AG10803 (cell line): Measurements from ENCODE around the gene DAW1.

Source experiments
- DNase-seq: peaks from one replicate; pipeline ENCODE4 v3.0.0; 2010; ENCODE audit warnings: low read depth
- H3K4me3 ChIP-seq: 2 replicates; pipeline ENCODE4 v1.5.1; 2011; ENCODE audit warnings: mild to moderate bottlenecking, low read length, control low read depth
- CTCF ChIP-seq: conservative IDR thresholded peaks from 2 replicates; pipeline ENCODE4 v1.5.1; 2011; ENCODE audit warnings: mild to moderate bottlenecking, low read length, control low read depth, inconsistent platforms

Gene DAW1

GRCh38 chr2:227871375-227871791 is at the start of gene DAW1:
DAW1 (plus strand) TSS chr2:227871631; CDS start chr2:227871690, 59 bp downstream.
- peak within 1 kb of the TSS; percentile 58 for H3K4me3 ChIP-seq
- no peak for TF ChIP-seq CTCF
- DNase-seq = peak; percentile 45

GRCh38 chr2:227822416-227823003 is 48.9 kb upstream of the DAW1 start:
- TF ChIP-seq CTCF = no peak
- no peak overlapping the region for H3K4me3 ChIP-seq
- peak; percentile 23 for DNase-seq

- no peak overlapping the region for H3K4me3 ChIP-seq
- DNase-seq = no peak
- no peak for TF ChIP-seq CTCF
Measured at GRCh38 chr2:227823922-227824321, 47.5 kb upstream of the DAW1 start.

- no peak overlapping the region for H3K4me3 ChIP-seq
- DNase-seq = no peak
- no peak for TF ChIP-seq CTCF
Measured at GRCh38 chr2:227824711-227825110, 46.7 kb upstream of the DAW1 start.

GRCh38 chr2:227826019-227826521 is 45.4 kb upstream of the DAW1 start:
- no peak overlapping the region for H3K4me3 ChIP-seq
- TF ChIP-seq CTCF = no peak
- DNase-seq = no peak

- no peak for TF ChIP-seq CTCF
- DNase-seq = no peak
Measured at GRCh38 chr2:227826563-227826962, 44.9 kb upstream of the DAW1 start.

GRCh38 chr2:227827143-227827542 is 44.3 kb upstream of the DAW1 start:
- DNase-seq = no peak
- TF ChIP-seq CTCF = no peak

More at GRCh38 chr2:227826563-227826962, 44.9 kb upstream of the DAW1 start:
- no peak overlapping the region for H3K4me3 ChIP-seq

More at GRCh38 chr2:227827143-227827542, 44.3 kb upstream of the DAW1 start:
- H3K4me3 ChIP-seq = no peak overlapping the region
